ENCODE data around the gene CDH23. TPM values are rescaled to one million over a fixed set of nuclear protein-coding genes. Genes with fewer than 3 reads are reported as not detected.

The CDH23 gene
- total RNA-seq, 1 experiment from 2014 or later: 2.9 TPM

DNA sequence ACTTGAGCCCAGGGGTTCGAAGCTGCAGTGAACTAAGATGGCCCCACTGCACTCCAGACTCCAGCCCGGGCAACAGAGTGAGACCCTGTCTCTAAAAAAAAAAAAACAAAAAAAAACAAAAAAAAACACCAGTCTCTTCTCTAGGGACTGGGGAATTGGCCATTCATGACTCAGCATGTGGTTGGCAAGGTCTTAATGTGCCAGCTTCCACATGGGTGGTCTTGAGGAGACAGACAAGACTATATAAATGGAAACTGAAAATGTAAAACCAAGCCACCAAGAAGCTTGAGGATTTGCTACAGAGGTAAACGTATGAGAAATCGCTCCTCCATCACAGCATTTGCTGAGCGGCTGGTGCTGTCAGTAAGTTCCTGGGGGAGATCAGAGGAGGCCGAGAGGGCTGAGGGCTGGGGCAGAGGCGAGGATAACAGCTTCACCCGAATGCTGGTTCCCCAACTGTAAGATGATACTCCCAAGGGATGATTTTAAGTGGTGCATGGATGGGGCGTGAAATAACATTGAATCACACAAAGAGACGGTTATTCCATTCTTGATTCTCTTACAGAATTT, 194.1 kb downstream of the CDH23 start:
- CTCF ChIA-PET: interaction anchor here (0.8 to 1.0 kb wide), 6 partner anchors 20 to 271 kb away, joined by 3 to 7 read pairs (median 4); partner anchors contain the start of gene SLC29A3
- DNase-seq (ENCODE audit: low spot score) (no peak), ATAC-seq (0 out of 2 replicates have a peak, but pooled peaks have one; percentile 26)
- Mint-ChIP-seq H3K4me1 (peaks cover 14% of the 10 kb centered on the region), H3K4me3 (no peak overlapping the region), H3K36me3 (no peaks in the 10 kb centered on the region), H3K9me3 (no peaks in the 10 kb centered on the region), H3K27me3 (ENCODE audit: low read depth) (no peaks in the 10 kb centered on the region; the same call in none of the 2 replicates), H3K27ac (no peak overlapping the region)
- POLR2A ChIA-PET: no interaction called here
- TF ChIP-seq, protein P1, sequence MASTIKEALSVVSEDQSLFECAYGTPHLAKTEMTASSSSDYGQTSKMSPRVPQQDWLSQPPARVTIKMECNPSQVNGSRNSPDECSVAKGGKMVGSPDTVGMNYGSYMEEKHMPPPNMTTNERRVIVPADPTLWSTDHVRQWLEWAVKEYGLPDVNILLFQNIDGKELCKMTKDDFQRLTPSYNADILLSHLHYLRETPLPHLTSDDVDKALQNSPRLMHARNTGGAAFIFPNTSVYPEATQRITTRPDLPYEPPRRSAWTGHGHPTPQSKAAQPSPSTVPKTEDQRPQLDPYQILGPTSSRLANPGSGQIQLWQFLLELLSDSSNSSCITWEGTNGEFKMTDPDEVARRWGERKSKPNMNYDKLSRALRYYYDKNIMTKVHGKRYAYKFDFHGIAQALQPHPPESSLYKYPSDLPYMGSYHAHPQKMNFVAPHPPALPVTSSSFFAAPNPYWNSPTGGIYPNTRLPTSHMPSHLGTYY (CRISPR knock-in tag; IDR thresholded peaks at IDR 0.05): no peak
- TF ChIP-seq, protein P2, sequence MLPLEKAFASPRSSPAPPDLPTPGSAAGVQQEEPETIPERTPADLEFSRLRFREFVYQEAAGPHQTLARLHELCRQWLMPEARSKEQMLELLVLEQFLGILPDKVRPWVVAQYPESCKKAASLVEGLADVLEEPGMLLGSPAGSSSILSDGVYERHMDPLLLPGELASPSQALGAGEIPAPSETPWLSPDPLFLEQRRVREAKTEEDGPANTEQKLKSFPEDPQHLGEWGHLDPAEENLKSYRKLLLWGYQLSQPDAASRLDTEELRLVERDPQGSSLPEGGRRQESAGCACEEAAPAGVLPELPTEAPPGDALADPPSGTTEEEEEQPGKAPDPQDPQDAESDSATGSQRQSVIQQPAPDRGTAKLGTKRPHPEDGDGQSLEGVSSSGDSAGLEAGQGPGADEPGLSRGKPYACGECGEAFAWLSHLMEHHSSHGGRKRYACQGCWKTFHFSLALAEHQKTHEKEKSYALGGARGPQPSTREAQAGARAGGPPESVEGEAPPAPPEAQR (CRISPR knock-in tag; IDR thresholded peaks at IDR 0.05): no peak
- TF ChIP-seq, protein P3, sequence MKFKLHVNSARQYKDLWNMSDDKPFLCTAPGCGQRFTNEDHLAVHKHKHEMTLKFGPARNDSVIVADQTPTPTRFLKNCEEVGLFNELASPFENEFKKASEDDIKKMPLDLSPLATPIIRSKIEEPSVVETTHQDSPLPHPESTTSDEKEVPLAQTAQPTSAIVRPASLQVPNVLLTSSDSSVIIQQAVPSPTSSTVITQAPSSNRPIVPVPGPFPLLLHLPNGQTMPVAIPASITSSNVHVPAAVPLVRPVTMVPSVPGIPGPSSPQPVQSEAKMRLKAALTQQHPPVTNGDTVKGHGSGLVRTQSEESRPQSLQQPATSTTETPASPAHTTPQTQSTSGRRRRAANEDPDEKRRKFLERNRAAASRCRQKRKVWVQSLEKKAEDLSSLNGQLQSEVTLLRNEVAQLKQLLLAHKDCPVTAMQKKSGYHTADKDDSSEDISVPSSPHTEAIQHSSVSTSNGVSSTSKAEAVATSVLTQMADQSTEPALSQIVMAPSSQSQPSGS (CRISPR knock-in tag; IDR thresholded peaks at IDR 0.05; ENCODE audit: borderline replicate concordance, low read depth): no peak
- TF ChIP-seq CBFB (CRISPR knock-in tag; IDR thresholded peaks at IDR 0.05; ENCODE audit: low read depth): no peak
- no peak for TF ChIP-seq ZNF121 (CRISPR knock-in tag; IDR thresholded peaks at IDR 0.05)
- no peak for TF ChIP-seq PRRX2 (CRISPR knock-in tag; IDR thresholded peaks at IDR 0.05)
- TF ChIP-seq ATF1 (CRISPR knock-in tag; IDR thresholded peaks at IDR 0.05): no peak
- TF ChIP-seq, protein P4, sequence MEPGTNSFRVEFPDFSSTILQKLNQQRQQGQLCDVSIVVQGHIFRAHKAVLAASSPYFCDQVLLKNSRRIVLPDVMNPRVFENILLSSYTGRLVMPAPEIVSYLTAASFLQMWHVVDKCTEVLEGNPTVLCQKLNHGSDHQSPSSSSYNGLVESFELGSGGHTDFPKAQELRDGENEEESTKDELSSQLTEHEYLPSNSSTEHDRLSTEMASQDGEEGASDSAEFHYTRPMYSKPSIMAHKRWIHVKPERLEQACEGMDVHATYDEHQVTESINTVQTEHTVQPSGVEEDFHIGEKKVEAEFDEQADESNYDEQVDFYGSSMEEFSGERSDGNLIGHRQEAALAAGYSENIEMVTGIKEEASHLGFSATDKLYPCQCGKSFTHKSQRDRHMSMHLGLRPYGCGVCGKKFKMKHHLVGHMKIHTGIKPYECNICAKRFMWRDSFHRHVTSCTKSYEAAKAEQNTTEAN (CRISPR knock-in tag; IDR thresholded peaks at IDR 0.05): no peak
- no peak for TF ChIP-seq GABPB1 (CRISPR knock-in tag; IDR thresholded peaks at IDR 0.05)
- TF ChIP-seq ZNF396 (CRISPR knock-in tag; IDR thresholded peaks at IDR 0.05; ENCODE audit: borderline replicate concordance): no peak
- no peak for TF ChIP-seq ZBTB21 (CRISPR knock-in tag; IDR thresholded peaks at IDR 0.05; ENCODE audit: borderline replicate concordance)
- TF ChIP-seq TEAD4 (CRISPR knock-in tag; IDR thresholded peaks at IDR 0.05): no peak

DNA sequence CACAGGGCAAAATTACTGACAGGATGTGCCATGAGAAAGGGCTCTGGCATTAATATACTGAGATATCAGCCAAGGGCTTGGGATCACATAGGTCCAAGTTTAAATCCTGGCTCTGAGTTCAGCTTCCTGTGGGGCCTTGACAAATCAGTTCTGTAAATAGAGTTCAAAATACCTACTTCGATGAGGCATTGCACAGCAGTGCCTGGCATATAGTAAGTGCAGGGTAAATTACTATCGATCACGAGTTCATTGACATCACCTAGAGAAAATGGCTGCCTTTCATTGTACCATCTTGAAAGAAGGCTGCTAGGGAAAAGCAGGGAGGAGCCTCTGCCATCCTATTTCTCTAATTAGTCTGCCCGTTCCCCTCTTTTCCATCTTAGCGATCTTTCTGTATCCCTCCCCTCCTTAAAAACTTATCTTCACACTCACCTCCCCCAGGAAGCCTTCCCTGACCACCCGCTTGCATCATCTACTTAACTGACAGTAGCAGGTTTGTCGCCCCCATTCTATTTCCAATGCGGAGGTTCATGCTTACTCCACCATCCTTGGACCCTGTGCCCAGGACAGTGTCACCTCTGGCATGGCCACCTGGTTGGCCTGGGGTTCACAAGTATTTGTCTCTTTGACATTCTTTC, 198.3 kb downstream of the CDH23 start:
- POLR2A ChIA-PET: no interaction called here
- Mint-ChIP-seq H3K36me3 (no peaks in the 10 kb centered on the region), H3K4me1 (peaks cover 17% of the 10 kb centered on the region), H3K27ac (no peak overlapping the region), H3K9me3 (no peaks in the 10 kb centered on the region), H3K27me3 (ENCODE audit: low read depth) (no peaks in the 10 kb centered on the region; the same call in none of the 2 replicates), H3K4me3 (no peak overlapping the region)
- ATAC-seq (no peak), DNase-seq (ENCODE audit: low spot score) (no peak)
- CTCF ChIA-PET: interaction anchor here (2.3 kb wide), 1 partner anchor 14 kb away, joined by 7 read pairs; no protein-coding TSS in a partner anchor
- TF ChIP-seq ZNF396 (CRISPR knock-in tag; IDR thresholded peaks at IDR 0.05; ENCODE audit: borderline replicate concordance): no peak
- no peak for TF ChIP-seq IRF2 (CRISPR knock-in tag; IDR thresholded peaks at IDR 0.05; ENCODE audit: borderline replicate concordance, low read depth)

DNA sequence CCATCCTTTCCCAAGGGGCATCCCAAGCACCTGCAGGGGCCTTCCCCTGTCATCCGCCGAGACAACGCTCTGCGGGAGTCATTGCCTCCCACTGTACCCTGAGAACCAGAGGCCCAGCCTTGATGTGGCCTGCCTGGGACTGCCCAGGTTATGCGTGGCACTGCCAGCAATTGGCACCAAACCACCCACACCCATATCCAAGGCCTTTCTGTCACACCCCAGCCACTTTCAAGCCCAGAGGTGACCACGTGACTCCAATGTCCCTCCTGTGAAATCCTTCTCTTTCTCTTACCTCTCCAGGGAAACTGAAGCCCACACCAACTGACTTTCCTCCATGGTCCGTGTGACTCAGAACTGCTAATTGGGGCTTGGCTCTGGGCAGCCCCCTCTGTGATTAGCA, 198.9 kb downstream of the CDH23 start:
- no peaks in the 10 kb centered on the region for H3K9me3 Mint-ChIP-seq
- peaks cover 11% of the 10 kb centered on the region for H3K4me1 Mint-ChIP-seq
- no peaks in the 10 kb centered on the region for H3K36me3 Mint-ChIP-seq
- ChIA-PET POLR2A (no interaction called here), CTCF (no interaction called here)
- DNase-seq (ENCODE audit: low spot score) (no peak), ATAC-seq (no peak)
- no peaks in the 10 kb centered on the region; the same call in none of the 2 replicates for H3K27me3 Mint-ChIP-seq (ENCODE audit: low read depth)
- no peak overlapping the region for H3K27ac Mint-ChIP-seq
- no peak overlapping the region for H3K4me3 Mint-ChIP-seq
- TF ChIP-seq, protein P5, sequence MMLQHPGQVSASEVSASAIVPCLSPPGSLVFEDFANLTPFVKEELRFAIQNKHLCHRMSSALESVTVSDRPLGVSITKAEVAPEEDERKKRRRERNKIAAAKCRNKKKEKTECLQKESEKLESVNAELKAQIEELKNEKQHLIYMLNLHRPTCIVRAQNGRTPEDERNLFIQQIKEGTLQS (CRISPR knock-in tag; conservative IDR thresholded peaks at IDR 0.05): no peak
- no peak for TF ChIP-seq ZNF423 (CRISPR knock-in tag; IDR thresholded peaks at IDR 0.05)
- TF ChIP-seq KAT7 (CRISPR knock-in tag; IDR thresholded peaks at IDR 0.05; ENCODE audit: borderline replicate concordance): no peak
- no peak for TF ChIP-seq ETV6 (CRISPR knock-in tag; IDR thresholded peaks at IDR 0.05)
- TF ChIP-seq, protein P6, sequence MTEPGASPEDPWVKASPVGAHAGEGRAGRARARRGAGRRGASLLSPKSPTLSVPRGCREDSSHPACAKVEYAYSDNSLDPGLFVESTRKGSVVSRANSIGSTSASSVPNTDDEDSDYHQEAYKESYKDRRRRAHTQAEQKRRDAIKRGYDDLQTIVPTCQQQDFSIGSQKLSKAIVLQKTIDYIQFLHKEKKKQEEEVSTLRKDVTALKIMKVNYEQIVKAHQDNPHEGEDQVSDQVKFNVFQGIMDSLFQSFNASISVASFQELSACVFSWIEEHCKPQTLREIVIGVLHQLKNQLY (CRISPR knock-in tag; IDR thresholded peaks at IDR 0.05): no peak
- TF ChIP-seq, protein P3 (CRISPR knock-in tag; IDR thresholded peaks at IDR 0.05; ENCODE audit: borderline replicate concordance, low read depth): no peak
- TF ChIP-seq, protein P7, sequence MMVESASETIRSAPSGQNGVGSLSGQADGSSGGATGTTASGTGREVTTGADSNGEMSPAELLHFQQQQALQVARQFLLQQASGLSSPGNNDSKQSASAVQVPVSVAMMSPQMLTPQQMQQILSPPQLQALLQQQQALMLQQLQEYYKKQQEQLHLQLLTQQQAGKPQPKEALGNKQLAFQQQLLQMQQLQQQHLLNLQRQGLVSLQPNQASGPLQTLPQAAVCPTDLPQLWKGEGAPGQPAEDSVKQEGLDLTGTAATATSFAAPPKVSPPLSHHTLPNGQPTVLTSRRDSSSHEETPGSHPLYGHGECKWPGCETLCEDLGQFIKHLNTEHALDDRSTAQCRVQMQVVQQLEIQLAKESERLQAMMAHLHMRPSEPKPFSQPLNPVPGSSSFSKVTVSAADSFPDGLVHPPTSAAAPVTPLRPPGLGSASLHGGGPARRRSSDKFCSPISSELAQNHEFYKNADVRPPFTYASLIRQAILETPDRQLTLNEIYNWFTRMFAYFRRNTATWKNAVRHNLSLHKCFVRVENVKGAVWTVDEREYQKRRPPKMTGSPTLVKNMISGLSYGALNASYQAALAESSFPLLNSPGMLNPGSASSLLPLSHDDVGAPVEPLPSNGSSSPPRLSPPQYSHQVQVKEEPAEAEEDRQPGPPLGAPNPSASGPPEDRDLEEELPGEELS (CRISPR knock-in tag; IDR thresholded peaks at IDR 0.05): no peak
- no peak for TF ChIP-seq NR2C2 (CRISPR knock-in tag; IDR thresholded peaks at IDR 0.05)
- TF ChIP-seq RELA (CRISPR knock-in tag; IDR thresholded peaks at IDR 0.05; ENCODE audit: borderline replicate concordance): no peak

Data from WTC11 (cell line).